ENCODE results near the gene RC3H1. TPM values are rescaled to one million over a fixed set of nuclear protein-coding genes. Genes with fewer than 3 reads are reported as not detected.
"Not testable (repeated sequence)": the region's sequence is repeated elsewhere in the genome, so short reads cannot be mapped to it uniquely, and the experiment has no call there.

RC3H1 gene
- polyA plus RNA-seq (2012; ENCODE audit: insufficient read depth, insufficient read length), result 3.3 TPM

GRCh38 chr1:174022080-174022975, at the start of gene RC3H1:
Gene RC3H1, minus strand, starts transcription at chr1:174022357. Its CDS starts 29,372 bp downstream, at chr1:173992985.
- peak within 1 kb of the TSS; percentile 79 for H3K4me3 ChIP-seq (ENCODE audit: low read length)
- DNase-seq (ENCODE audit: low read depth, low spot score), result peak; percentile 71

DNA sequence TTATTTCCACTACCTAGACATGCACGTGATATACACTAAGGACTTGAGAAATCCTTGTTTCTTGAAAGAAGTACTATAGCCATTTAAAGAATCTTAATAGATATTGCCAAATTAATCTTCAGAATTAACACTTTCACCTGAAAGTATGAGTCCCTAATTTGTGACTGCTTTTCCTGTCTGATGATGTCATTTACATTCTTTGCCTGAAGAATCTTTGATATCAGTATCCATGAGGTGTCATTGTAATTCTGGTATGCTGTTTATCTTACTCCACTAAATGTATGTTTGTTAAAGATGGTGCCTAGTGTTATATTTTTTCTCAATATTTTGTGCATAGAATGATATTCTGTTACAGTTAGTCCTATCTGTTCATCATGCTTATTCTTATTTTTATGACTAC, 48.5 kb upstream of the RC3H1 start:
- no peak overlapping the region for H3K4me3 ChIP-seq (ENCODE audit: low read length)
- DNase-seq (ENCODE audit: low read depth, low spot score), result no peak

GRCh38 chr1:174068000-174068399, 45.8 kb upstream of the RC3H1 start:
- H3K4me3 ChIP-seq (ENCODE audit: low read length), result no peak overlapping the region
- peak; percentile 92 for DNase-seq (ENCODE audit: low read depth, low spot score)

DNA sequence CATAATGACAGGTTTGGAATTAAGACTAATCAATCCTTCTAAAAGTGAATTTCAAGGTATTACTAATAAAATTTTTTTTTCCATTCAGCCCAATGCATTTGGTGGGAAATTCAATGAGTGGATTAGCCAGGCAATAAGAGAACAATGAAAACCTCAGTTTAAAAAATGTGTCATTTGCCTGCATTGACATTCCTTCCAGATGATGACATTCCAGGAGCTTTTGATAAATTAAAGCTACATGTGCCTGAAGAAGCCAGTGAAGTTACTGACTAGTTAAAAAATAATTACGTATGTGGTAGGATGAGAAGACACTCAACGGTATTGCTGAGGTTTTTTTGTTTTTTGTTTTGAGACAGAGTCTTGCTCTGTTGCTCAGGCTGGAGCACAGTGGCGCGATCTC, 37.9 kb upstream of the RC3H1 start:
- DNase-seq (ENCODE audit: low read depth, low spot score), result no peak
- H3K4me3 ChIP-seq (ENCODE audit: low read length), result no peak overlapping the region

GRCh38 chr1:174058624-174059023, 36.5 kb upstream of the RC3H1 start:
- no peak for DNase-seq (ENCODE audit: low read depth, low spot score)
- H3K4me3 ChIP-seq (ENCODE audit: low read length), result no peak overlapping the region

GRCh38 chr1:174056609-174057008, 34.5 kb upstream of the RC3H1 start:
- DNase-seq (ENCODE audit: low read depth, low spot score); H3K4me3 ChIP-seq (ENCODE audit: low read length): not testable (repeated sequence)

GRCh38 chr1:174055797-174056196, 33.6 kb upstream of the RC3H1 start:
- DNase-seq (ENCODE audit: low read depth, low spot score); H3K4me3 ChIP-seq (ENCODE audit: low read length): not testable (repeated sequence)

- no peak for DNase-seq (ENCODE audit: low read depth, low spot score)
These were observed 31.7 kb upstream of the RC3H1 start for GRCh38 chr1:174053826-174054225.

DNA sequence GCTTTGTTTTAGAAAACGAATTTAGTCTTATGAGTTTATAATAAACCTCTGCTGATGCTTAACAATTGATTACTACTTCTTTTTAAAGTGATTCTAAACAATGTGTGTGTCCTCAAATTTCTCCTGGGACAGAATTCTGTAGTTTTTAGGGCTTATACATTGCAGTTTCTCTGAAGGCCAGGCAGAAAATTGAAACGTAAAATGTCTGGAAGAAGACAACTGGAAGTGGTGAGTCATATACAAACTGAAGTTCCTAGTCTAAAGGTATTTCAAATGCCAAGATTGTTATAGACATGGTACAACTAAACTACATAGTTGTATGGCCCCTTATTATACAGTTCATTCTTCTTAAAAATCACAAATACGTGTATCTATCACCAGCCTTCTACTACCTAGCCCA, 30.5 kb upstream of the RC3H1 start:
- DNase-seq (ENCODE audit: low read depth, low spot score), result no peak
- no peak overlapping the region for H3K4me3 ChIP-seq (ENCODE audit: low read length)

More at GRCh38 chr1:174053826-174054225, 31.7 kb upstream of the RC3H1 start:
- H3K4me3 ChIP-seq (ENCODE audit: low read length), result no peak overlapping the region

DNA sequence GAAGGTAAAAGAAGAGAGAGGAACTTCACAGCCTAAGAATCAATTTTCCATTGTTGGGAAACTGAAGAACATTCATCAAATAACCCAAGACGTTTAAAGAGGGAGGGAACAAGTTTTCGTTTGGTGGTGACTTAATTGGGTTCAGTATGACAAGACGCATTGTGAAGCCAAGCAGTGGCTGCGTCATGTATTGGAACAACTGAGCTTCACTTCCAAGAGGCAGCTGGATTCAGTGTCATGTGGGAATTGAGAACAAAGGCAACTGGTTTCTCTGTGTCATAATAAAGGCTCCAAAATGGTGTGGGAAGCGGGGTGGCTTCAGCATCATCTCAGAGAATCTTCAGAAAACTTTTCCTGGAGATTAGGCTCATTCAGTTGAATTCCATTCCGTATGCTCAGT, 29.8 kb upstream of the RC3H1 start:
- no peak for DNase-seq (ENCODE audit: low read depth, low spot score)

DNA sequence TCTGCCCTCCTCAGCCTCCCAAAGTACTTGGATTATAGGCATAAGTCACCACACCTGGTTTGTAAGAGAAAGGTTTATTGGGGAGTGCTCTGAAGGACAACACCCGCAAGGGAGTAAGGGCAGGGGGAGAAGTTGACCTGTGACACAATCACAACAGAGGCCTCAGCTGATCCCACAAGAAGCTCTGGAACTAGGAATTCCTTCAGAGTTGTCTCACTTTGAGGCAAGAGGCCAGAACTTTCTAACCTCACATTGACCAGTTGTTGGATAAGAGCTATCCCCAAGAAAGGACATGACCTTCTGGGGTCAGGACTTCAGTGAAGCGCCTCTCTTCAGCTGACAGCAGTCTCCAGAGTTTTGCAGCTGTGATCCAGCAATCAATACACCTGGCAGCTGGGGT, 27.4 kb upstream of the RC3H1 start:
- DNase-seq (ENCODE audit: low read depth, low spot score), result no peak

More for the DNA sequence above, 29.8 kb upstream of the RC3H1 start:
- no peak overlapping the region for H3K4me3 ChIP-seq (ENCODE audit: low read length)

DNA sequence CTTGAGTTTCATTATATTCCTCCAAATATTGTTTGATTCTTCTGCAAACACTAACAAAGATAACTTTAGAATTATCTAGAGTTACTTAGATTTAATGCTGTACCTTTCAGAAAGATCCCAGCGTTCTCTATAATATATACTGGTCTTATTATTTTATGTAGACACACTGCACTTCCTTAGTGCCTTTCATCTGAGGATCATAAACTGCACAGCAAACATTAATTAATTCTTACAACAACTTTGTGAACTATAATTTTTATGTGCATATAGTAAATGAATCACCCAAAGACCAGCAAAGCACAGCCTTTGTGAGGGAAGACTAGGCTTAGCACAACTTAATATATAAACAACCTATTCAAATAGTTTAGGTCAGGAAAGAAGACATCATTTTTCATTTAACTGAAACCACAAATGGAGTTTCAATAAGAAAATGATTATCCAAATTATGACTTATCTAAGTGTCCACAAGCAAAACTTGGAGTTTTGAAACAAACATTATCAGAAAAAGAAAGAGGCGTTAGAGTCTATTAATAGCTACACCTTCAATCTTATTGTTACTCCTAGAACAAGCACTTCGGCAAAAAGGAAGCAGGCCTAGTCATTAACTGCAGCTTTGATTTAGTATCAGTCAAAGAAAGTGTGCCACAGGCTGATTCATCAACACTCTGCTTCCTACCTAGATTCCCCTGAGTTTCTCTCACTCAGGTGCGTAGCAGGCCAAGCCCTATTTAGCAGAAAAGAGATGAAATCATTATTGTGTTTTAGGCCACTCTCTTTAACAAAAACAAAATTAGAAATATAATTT, 22.5 kb upstream of the RC3H1 start:
- no peak for DNase-seq (ENCODE audit: low read depth, low spot score)
- no peak overlapping the region for H3K4me3 ChIP-seq (ENCODE audit: low read length)

More for the DNA sequence above, 27.4 kb upstream of the RC3H1 start:
- H3K4me3 ChIP-seq (ENCODE audit: low read length), result no peak overlapping the region

- not testable (repeated sequence) for DNase-seq (ENCODE audit: low read depth, low spot score); H3K4me3 ChIP-seq (ENCODE audit: low read length)
These were observed 20.4 kb upstream of the RC3H1 start for GRCh38 chr1:174042509-174042908.

DNA sequence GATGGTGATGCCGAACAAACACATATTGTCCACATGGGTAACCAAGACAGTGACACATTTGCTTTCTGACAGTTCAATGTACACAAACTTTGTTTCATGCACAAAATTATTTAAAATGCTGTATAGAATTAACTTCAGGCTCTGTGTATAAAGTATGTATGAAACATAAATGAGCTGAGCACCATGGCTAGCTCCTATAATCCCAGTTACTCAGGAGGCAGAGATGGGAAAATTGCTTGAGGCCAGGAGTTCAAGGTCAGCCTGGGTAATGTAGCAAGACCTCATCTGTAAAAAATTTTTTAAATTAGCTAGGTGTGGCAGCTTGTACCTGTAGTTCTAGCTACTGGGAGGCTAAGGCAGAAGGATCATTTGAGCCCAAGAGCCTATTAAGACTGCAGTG, 19.2 kb upstream of the RC3H1 start:
- DNase-seq (ENCODE audit: low read depth, low spot score), result no peak
- no peak overlapping the region for H3K4me3 ChIP-seq (ENCODE audit: low read length)

- no peak overlapping the region for H3K4me3 ChIP-seq (ENCODE audit: low read length)
- DNase-seq (ENCODE audit: low read depth, low spot score), result no peak
These were observed 18.2 kb upstream of the RC3H1 start for GRCh38 chr1:174040387-174040786.

- no peak overlapping the region for H3K4me3 ChIP-seq (ENCODE audit: low read length)
- DNase-seq (ENCODE audit: low read depth, low spot score), result no peak
These were observed 16.9 kb upstream of the RC3H1 start for GRCh38 chr1:174039027-174039426.

GRCh38 chr1:174036798-174037197, 14.6 kb upstream of the RC3H1 start:
- H3K4me3 ChIP-seq (ENCODE audit: low read length), result no peak overlapping the region
- DNase-seq (ENCODE audit: low read depth, low spot score), result no peak

- no peak for DNase-seq (ENCODE audit: low read depth, low spot score)
- no peak overlapping the region for H3K4me3 ChIP-seq (ENCODE audit: low read length)
These were observed 14.0 kb upstream of the RC3H1 start for GRCh38 chr1:174036204-174036603.

GRCh38 chr1:174032671-174033222, 10.6 kb upstream of the RC3H1 start:
- H3K4me3 ChIP-seq (ENCODE audit: low read length), result no peak overlapping the region
- DNase-seq (ENCODE audit: low read depth, low spot score), result no peak

DNA sequence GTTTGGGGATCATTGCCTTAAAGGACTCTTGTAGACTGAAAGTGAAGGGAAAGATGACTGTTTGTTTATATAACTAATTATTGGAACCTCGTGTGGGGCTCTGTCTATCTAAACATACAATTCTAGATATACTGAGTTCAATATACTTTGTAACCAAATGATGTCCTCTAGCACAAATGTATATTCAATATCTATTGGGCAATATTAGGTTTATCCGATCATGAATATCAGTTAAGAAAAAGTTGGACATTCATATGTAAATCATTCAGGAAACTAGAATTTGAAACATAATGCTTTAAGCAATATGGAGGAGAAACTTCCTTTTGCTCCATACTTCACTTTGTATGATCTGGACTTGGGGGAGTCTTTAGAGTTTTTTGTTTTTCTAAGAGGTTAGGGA, 8.9 kb upstream of the RC3H1 start:
- no peak for DNase-seq (ENCODE audit: low read depth, low spot score)
- no peak overlapping the region for H3K4me3 ChIP-seq (ENCODE audit: low read length)

All from Jurkat, Clone E6-1 (cell line).